Mesendoderm (in vitro differentiated cells): ENCODE data around the gene METTL21A.
A peak's percentile ranks its signal among the peaks of the same experiment; 100 is the strongest.

Source experiments
- DNase-seq: peaks from one replicate; pipeline ENCODE4 v3.0.0; 2013
- H2AK5ac ChIP-seq: 2 replicates; pipeline ENCODE4 v1.6.1; 2013; ENCODE audit warnings: low read length, inconsistent platforms
- H2BK120ac ChIP-seq: 2 replicates; pipeline ENCODE4 v1.6.1; 2013; ENCODE audit warnings: low read depth, mild to moderate bottlenecking, low read length, moderate library complexity, mixed read lengths
- H2BK15ac ChIP-seq: replicated peaks from 2 replicates; pipeline ENCODE4 v1.6.1; 2013; ENCODE audit warnings: low read depth, mild to moderate bottlenecking, moderate library complexity
- H2BK5ac ChIP-seq: 2 replicates; pipeline ENCODE4 v1.6.1; 2013; ENCODE audit warnings: low read length, inconsistent platforms
- H3K18ac ChIP-seq: 2 replicates; pipeline ENCODE4 v1.6.1; 2013; ENCODE audit warnings: mild to moderate bottlenecking, low read length, mixed read lengths
- H3K23ac ChIP-seq: one replicate; pipeline ENCODE4 v1.6.1; 2013; ENCODE audit warnings: low read length
- H3K27ac ChIP-seq: 2 replicates; pipeline ENCODE4 v1.5.1; 2013; ENCODE audit warnings: low read depth, mild to moderate bottlenecking, inconsistent platforms, low read length, moderate library complexity
- H3K27me3 ChIP-seq: 2 replicates; pipeline ENCODE4 v1.6.1; 2013; ENCODE audit warnings: low read length, control low read depth, mild to moderate bottlenecking, inconsistent platforms; ENCODE audit not compliant: insufficient read depth, poor library complexity
- H3K36me3 ChIP-seq: 2 replicates; pipeline ENCODE4 v1.6.1; 2013; ENCODE audit warnings: low read length, inconsistent platforms; ENCODE audit not compliant: control insufficient read depth, insufficient read depth
- H3K4ac ChIP-seq: one replicate; pipeline ENCODE4 v1.6.1; 2013; ENCODE audit warnings: low read depth, mild to moderate bottlenecking, low read length, moderate library complexity
- H3K4me1 ChIP-seq: 2 replicates; pipeline ENCODE4 v1.6.1; 2013; ENCODE audit warnings: low read depth, low read length, inconsistent platforms; ENCODE audit not compliant: control insufficient read depth
- H3K4me2 ChIP-seq: 2 replicates; pipeline ENCODE4 v1.6.1; 2013; ENCODE audit warnings: low read length
- H3K4me3 ChIP-seq: 2 replicates; pipeline ENCODE4 v1.5.1; 2013; ENCODE audit warnings: mild to moderate bottlenecking, low read length
- H3K56ac ChIP-seq: one replicate; pipeline ENCODE4 v1.6.1; 2013; ENCODE audit warnings: low read length
- H3K79me1 ChIP-seq: 2 replicates; pipeline ENCODE4 v1.6.1; 2013; ENCODE audit warnings: low read length, inconsistent platforms
- H3K79me2 ChIP-seq: 2 replicates; pipeline ENCODE4 v1.6.1; 2013; ENCODE audit warnings: mild to moderate bottlenecking, low read length; ENCODE audit not compliant: control insufficient read depth, insufficient read depth
- H3K9ac ChIP-seq: 2 replicates; pipeline ENCODE4 v1.6.1; 2013; ENCODE audit warnings: low read length, inconsistent platforms
- H4K5ac ChIP-seq: one replicate; pipeline ENCODE4 v1.6.1; 2013; ENCODE audit warnings: low read length
- H4K8ac ChIP-seq: one replicate; pipeline ENCODE4 v1.6.1; 2013; ENCODE audit warnings: low read depth, mild to moderate bottlenecking, control low read depth, low read length, moderate library complexity
- WGBS: extraction: QIAGEN DNeasy Blood & Tissue Kit; methylation state at CpG from one replicate; pipeline ENCODE4 v1.1.7; 2013; ENCODE audit warnings: low lambda C conversion rate, missing lambda C conversion rate; ENCODE audit not compliant: insufficient coverage; ENCODE audit errors: extremely low coverage; 5-methylcytosine and 5-hydroxymethylcytosine counted together

The METTL21A gene

GRCh38 chr2:207632575-207633493 lies 7.6 kb upstream of the METTL21A start:
- Histone ChIP-seq H3K4ac (no peak overlapping the region), H3K79me1 (no peaks in the 10 kb centered on the region), H3K4me2 (no peak overlapping the region), H2BK15ac (no peak overlapping the region), H3K9ac (no peak overlapping the region), H3K36me3 (no peaks in the 10 kb centered on the region), H3K27ac (no peak overlapping the region), H3K4me3 (no peak overlapping the region), H2BK120ac (no peak overlapping the region), H3K56ac (no peak overlapping the region), H4K8ac (no peak overlapping the region), H3K79me2 (no peaks in the 10 kb centered on the region), H3K4me1 (no peaks in the 10 kb centered on the region), H2BK5ac (no peak overlapping the region), H3K27me3 (no peaks in the 10 kb centered on the region), H4K5ac (no peak overlapping the region), H3K18ac (no peak overlapping the region), H3K23ac (no peak overlapping the region), H2AK5ac (no peak overlapping the region)
- WGBS = no CpG with 5 or more reads among the region's 8 CpGs
- peak; percentile 49 for DNase-seq

- Histone ChIP-seq H3K18ac (no peak overlapping the region), H4K5ac (no peak overlapping the region), H3K79me1 (no peaks in the 10 kb centered on the region), H3K4ac (no peak overlapping the region), H3K23ac (no peak overlapping the region), H2BK15ac (no peak overlapping the region), H4K8ac (no peak overlapping the region), H3K4me3 (no peak overlapping the region), H3K4me1 (no peaks in the 10 kb centered on the region), H2BK120ac (peak overlapping the region; percentile 49), H3K4me2 (no peak overlapping the region), H2AK5ac (no peak overlapping the region), H3K36me3 (no peaks in the 10 kb centered on the region), H3K27me3 (no peaks in the 10 kb centered on the region), H3K56ac (no peak overlapping the region), H3K27ac (no peak overlapping the region), H3K9ac (no peak overlapping the region), H2BK5ac (no peak overlapping the region), H3K79me2 (no peaks in the 10 kb centered on the region)
- no CpG with 5 or more reads among the region's 4 CpGs for WGBS
- DNase-seq = no peak
These were observed 5.3 kb upstream of the METTL21A start for GRCh38 chr2:207630491-207630890.

- no peaks in the 10 kb centered on the region for H3K27me3 ChIP-seq
- no peak overlapping the region for H3K18ac ChIP-seq
- no peak overlapping the region for H4K5ac ChIP-seq
- DNase-seq = no peak
- no peak overlapping the region for H3K4me3 ChIP-seq
- H3K79me1 ChIP-seq = no peaks in the 10 kb centered on the region
- H2BK15ac ChIP-seq = no peak overlapping the region
- H3K4ac ChIP-seq = no peak overlapping the region
- no peak overlapping the region for H3K9ac ChIP-seq
- no peak overlapping the region for H3K23ac ChIP-seq
- no peak overlapping the region for H2BK120ac ChIP-seq
- no peak overlapping the region for H3K56ac ChIP-seq
- no peak overlapping the region for H2AK5ac ChIP-seq
- WGBS = no CpG with 5 or more reads among the region's 1 CpG
- no peaks in the 10 kb centered on the region for H3K36me3 ChIP-seq
- H3K4me2 ChIP-seq = no peak overlapping the region
- no peak overlapping the region for H3K27ac ChIP-seq
- H4K8ac ChIP-seq = no peak overlapping the region
- no peaks in the 10 kb centered on the region for H3K79me2 ChIP-seq
- no peaks in the 10 kb centered on the region for H3K4me1 ChIP-seq
- no peak overlapping the region for H2BK5ac ChIP-seq
These were observed 4.4 kb upstream of the METTL21A start for GRCh38 chr2:207629553-207629952.

DNA sequence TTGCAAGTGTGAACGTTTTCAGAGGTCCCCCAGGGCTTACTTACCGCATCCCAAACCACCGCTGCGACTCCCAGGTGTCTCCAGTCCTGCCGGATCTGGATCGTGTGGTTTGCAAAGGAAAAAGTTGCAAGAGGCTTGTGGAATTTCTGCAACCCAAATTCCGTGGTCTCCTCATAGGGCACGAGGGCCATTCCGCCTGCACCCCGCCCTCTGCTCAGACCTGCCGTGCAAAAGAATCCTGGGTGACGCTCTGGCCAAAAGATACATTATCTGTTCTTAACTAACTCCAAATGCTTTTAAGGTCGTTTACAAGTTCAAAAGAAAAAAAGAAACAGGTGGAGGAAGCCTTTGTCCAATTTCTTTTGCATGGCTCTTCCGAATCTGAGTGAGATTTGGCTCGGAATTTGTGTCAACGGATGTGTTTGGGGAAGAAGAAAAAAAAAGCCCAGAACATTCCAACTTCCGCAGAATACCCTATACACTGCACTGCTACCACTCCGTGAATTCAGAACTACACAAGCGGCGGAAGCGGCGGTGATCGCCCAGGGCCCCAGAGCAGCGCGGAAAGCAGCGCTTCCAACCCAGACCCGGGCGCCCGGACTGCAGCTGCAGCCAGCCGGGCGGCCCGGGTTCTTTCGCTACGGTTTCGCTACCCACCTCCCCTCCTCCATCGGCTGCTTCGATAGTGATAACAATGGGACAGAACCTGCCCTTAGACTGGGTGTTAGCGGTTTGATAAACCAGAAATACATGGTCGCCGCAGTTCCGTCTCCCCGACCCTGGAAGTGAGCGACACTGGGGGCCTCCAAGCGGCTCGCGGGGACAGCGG lies 795 bp downstream of the METTL21A start:
- no peaks in the 10 kb centered on the region for H3K79me2 ChIP-seq
- H2BK5ac ChIP-seq = no peak overlapping the region
- no peak overlapping the region for H2AK5ac ChIP-seq
- no peaks in the 10 kb centered on the region for H3K4me1 ChIP-seq
- no peak overlapping the region for H2BK15ac ChIP-seq
- DNase-seq = peak; percentile 78
- no peaks in the 10 kb centered on the region for H3K36me3 ChIP-seq
- H4K5ac ChIP-seq = no peak overlapping the region
- H3K79me1 ChIP-seq = no peaks in the 10 kb centered on the region
- H2BK120ac ChIP-seq = no peak overlapping the region
- H3K4me2 ChIP-seq = peak overlapping the region; percentile 30
- H3K23ac ChIP-seq = no peak overlapping the region
- H3K56ac ChIP-seq = peak overlapping the region; percentile 93
- no peaks in the 10 kb centered on the region for H3K27me3 ChIP-seq
- WGBS = no CpG with 5 or more reads among the region's 47 CpGs
- H3K4me3 ChIP-seq = peak overlapping the region; percentile 83
- peak overlapping the region; percentile 93 for H3K18ac ChIP-seq
- peak overlapping the region; percentile 98 for H3K27ac ChIP-seq
- H3K4ac ChIP-seq = peak overlapping the region; percentile 92
- H3K9ac ChIP-seq = peak overlapping the region; percentile 88
- H4K8ac ChIP-seq = no peak overlapping the region

DNA sequence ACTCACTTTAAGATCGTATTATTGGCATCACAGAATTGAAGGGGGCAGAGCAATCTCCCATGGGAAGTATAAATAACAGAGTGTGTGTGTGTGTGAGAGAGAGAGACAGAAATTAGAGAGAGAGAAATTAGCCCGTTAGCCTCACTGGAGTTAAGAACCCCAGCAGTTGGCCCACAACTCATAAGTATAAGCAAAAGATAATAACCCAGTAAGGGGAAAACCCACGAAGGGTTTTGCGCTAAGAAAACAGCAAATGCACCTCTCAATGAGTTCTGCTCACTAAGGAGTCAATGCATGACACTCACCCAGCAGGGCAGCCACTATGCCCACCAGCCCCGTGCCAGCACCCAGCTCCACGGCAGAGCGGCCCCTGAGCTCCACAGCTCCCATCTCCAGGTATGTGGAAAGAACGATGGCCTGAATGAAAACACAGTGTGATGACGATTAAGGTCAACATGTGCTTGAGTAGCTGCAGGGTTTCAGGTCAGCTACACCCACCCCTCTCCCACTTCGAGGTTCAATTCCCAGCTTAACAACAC lies 3.6 kb downstream of the METTL21A start:
- Histone ChIP-seq H4K5ac (no peak overlapping the region), H3K9ac (no peak overlapping the region), H3K79me2 (no peaks in the 10 kb centered on the region), H2BK15ac (no peak overlapping the region), H2BK5ac (no peak overlapping the region), H3K56ac (no peak overlapping the region), H3K4me1 (no peaks in the 10 kb centered on the region), H3K4me3 (no peak overlapping the region), H3K4ac (no peak overlapping the region), H3K23ac (no peak overlapping the region), H4K8ac (no peak overlapping the region), H3K36me3 (peaks cover 7% of the 10 kb centered on the region), H2BK120ac (no peak overlapping the region), H3K18ac (no peak overlapping the region), H3K27ac (no peak overlapping the region), H3K4me2 (no peak overlapping the region), H3K79me1 (no peaks in the 10 kb centered on the region), H2AK5ac (no peak overlapping the region), H3K27me3 (no peaks in the 10 kb centered on the region)
- WGBS = no CpG with 5 or more reads among the region's 10 CpGs
- DNase-seq = no peak
